ENCODE results near the gene ARL15.

DNA sequence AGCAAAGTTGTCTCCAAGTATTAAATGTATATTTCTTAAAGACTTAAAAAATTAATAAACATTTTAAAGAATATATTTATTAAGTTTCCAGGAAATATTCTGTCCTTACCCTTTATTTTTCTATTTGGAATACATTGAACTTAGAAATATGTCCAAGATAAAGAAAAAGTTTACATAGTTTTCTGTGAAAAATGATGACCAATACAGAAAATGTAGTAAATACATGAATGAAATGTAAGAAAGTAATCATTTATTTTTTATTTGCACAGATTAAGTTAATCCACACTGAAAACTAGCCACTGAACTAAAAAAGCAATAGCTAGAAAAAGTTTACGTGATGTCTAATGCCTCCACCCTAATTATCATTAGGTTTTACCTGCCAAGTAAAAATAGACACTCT, 273.2 kb downstream of the ARL15 start:
- TF ChIP-seq, protein P1, sequence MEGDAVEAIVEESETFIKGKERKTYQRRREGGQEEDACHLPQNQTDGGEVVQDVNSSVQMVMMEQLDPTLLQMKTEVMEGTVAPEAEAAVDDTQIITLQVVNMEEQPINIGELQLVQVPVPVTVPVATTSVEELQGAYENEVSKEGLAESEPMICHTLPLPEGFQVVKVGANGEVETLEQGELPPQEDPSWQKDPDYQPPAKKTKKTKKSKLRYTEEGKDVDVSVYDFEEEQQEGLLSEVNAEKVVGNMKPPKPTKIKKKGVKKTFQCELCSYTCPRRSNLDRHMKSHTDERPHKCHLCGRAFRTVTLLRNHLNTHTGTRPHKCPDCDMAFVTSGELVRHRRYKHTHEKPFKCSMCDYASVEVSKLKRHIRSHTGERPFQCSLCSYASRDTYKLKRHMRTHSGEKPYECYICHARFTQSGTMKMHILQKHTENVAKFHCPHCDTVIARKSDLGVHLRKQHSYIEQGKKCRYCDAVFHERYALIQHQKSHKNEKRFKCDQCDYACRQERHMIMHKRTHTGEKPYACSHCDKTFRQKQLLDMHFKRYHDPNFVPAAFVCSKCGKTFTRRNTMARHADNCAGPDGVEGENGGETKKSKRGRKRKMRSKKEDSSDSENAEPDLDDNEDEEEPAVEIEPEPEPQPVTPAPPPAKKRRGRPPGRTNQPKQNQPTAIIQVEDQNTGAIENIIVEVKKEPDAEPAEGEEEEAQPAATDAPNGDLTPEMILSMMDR (IDR thresholded peaks at IDR 0.05), result no peak
- no peak for TF ChIP-seq POLR2A (IDR thresholded peaks at IDR 0.05)

All from vagina (tissue), 2 donors.